AG04449 (cell line): Measurements from ENCODE around the gene PTX4.
"Not testable (repeated sequence)": the region's sequence is repeated elsewhere in the genome, so short reads cannot be mapped to it uniquely, and the experiment has no call there.

Experiments used
- CTCF ChIA-PET: fragments of 350-600 bp; formaldehyde crosslinking; extraction: SDS; loops from one replicate; lab custom pipeline; 2021; ENCODE audit warnings: antibody characterized with exemption; lab: Yijun Ruan, JAX
- POLR2A ChIA-PET: fragments of 400-600, 350-600 bp; formaldehyde crosslinking; extraction: SDS; loops from one replicate; lab custom pipeline; 2020; ENCODE audit warnings: antibody characterized with exemption, inconsistent platforms; lab: Yijun Ruan, JAX
- DNase-seq: peaks from one replicate; pipeline ENCODE4 v3.0.0-alpha.2; 2010; ENCODE audit warnings: low read depth, low spot score
- H3K4me3 ChIP-seq: 2 replicates; pipeline ENCODE4 v1.5.1; 2011; ENCODE audit warnings: low read depth, mild to moderate bottlenecking, control low read depth, low read length
- CTCF ChIP-seq: IDR thresholded peaks from one replicate; pipeline ENCODE4 v1.5.1; 2011; ENCODE audit warnings: mild to moderate bottlenecking, moderate library complexity, low read length, control low read depth, inconsistent platforms; ENCODE audit not compliant: insufficient read depth; ENCODE audit errors: missing control alignments

PTX4 gene

GRCh38 chr16:1441391-1441829 lies 47.3 kb downstream of the PTX4 start:
- CTCF ChIA-PET, result no interaction called here
- DNase-seq, result no peak
- POLR2A ChIA-PET, result no interaction called here
- no peak for TF ChIP-seq CTCF
- H3K4me3 ChIP-seq, result no peak overlapping the region

DNA sequence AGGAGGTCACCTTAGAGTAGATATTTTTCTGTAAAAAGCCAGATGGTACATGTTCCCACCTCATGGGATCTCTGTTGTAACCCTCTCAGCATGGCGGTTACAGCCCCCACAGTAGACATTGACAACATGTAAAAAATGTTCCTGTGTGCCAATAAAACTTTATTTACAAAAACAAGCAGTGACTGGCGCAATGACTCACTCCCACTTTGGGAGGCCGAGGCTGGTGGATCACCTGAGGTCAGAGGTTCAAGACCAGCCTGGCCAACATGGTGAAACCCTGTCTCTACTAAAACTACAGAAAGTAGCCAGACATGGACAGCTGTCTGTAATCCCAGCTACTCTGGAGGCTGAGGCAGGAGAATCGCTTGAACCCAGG lies 49.1 kb downstream of the PTX4 start:
- CTCF ChIA-PET, H3K4me3 ChIP-seq, POLR2A ChIA-PET, DNase-seq: not testable (repeated sequence)

- no peak for TF ChIP-seq CTCF
- ChIA-PET CTCF (interaction anchor here (1.8 kb wide), 1 partner anchor 11 kb away, joined by 5 read pairs; no protein-coding TSS in a partner anchor), POLR2A (interaction anchor here (1.3 kb wide), 1 partner anchor 18 kb away, joined by 5 read pairs; the partner anchor contains the start of gene UQCC4)
- no peak for DNase-seq
- no peak overlapping the region for H3K4me3 ChIP-seq
Measured at GRCh38 chr16:1439058-1439698, 49.6 kb downstream of the PTX4 start.

GRCh38 chr16:1438229-1439057 lies 50.3 kb downstream of the PTX4 start:
- ChIA-PET POLR2A (interaction anchor here (1.3 kb wide), 1 partner anchor 18 kb away, joined by 5 read pairs; the partner anchor contains the start of gene UQCC4), CTCF (interaction anchor here (1.8 kb wide), 1 partner anchor 10 kb away, joined by 5 read pairs; no protein-coding TSS in a partner anchor)
- no peak overlapping the region for H3K4me3 ChIP-seq

GRCh38 chr16:1437606-1438005 lies 51.1 kb downstream of the PTX4 start:
- no peak for DNase-seq
- ChIA-PET POLR2A (interaction anchor here (1.3 kb wide), 1 partner anchor 17 kb away, joined by 5 read pairs; the partner anchor contains the start of gene UQCC4), CTCF (interaction anchor here (1.8 kb wide), 1 partner anchor 9 kb away, joined by 5 read pairs; no protein-coding TSS in a partner anchor)
- no peak for TF ChIP-seq CTCF
- no peak overlapping the region for H3K4me3 ChIP-seq

More at GRCh38 chr16:1438229-1439057, 50.3 kb downstream of the PTX4 start:
- DNase-seq, result no peak
- TF ChIP-seq CTCF, result no peak

DNA sequence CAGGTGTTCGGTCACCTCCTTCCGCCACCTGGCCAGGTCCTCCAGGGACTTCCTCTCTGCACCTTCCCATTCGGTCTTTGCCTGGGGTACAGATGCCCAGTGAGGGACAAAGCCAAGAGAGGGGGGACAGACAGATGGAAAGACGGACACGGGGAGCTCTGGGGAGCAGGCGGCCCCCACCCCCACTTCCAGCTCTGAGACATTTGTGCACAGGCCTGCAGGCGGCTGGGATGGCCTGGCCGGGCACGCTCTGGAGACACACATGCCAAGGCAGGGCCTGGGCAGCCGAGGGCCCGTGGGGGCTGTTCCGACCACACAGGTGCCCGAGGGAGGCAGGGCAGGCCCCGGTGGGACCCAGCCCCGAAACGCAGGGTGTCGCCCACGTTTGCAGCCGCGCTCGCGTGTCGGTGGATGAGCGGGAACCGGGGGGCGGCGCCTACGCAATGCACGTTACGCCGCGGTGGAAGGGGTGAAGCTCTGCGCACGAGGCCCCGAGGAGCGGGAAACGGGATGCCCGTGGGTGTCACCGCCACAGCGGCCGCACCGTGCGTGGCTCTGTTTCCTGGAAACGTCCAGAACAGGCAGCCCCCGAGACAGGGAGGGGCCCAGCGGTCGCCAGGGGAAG lies 51.9 kb downstream of the PTX4 start:
- H3K4me3 ChIP-seq, result no peak overlapping the region
- POLR2A ChIA-PET, result no interaction called here
- CTCF ChIA-PET, result no interaction called here
- no peak for DNase-seq
- TF ChIP-seq CTCF, result no peak
